C4-2B (cell line): Measurements from ENCODE around the gene CPLX3.
A peak's percentile ranks its signal among the peaks of the same experiment; 100 is the strongest.

Experiments
- H3K27ac ChIP-seq: fragments of 450-650 bp; 2 replicates; pipeline ENCODE4 v1.5.1; 2017
- ZFX ChIP-seq: fragments of 450-650 bp; IDR thresholded peaks from 2 replicates; pipeline ENCODE4 v1.6.1; 2017
- TF ChIP-seq, protein P1 (sequence below): fragments of 450-650 bp; conservative IDR thresholded peaks from 2 replicates; pipeline ENCODE4 v1.5.1; 2017; ENCODE audit warnings: mild to moderate bottlenecking

Gene CPLX3

DNA sequence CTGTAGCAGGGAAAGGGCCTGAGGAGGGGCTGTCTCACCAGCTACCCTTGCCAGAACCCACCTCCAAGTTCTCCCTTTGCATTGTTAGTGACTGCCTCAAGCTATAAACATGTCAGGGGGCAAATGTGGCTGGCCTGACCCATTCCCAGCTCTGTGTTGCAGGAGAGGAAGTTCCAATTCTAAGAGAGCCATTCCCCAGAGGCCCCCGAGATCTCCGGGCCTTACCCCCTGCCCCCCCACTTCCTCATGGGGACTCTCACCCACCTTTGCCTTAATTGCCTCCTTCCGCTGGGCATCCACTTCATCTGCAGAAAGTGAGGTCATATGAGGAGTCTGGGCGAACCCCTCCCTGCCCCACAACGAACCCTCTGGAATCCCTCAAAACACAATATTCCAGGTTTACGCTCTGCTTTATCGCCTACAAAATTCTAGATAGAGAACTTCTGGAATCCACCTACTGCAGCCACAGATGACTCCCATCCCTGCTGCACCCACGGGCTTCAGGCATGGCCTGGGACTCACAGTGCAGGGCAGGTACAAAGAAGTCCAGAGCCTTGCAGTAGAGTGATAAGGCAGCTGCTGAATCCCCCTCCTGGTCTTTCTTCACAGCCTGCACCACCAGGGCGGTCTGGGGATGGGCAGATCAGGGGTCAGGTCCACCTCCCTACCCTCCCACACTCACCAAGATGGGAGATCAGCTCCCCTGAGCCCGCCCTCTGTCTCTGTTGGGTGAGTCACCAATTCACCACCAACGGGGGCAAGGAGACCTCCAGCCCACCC lies 12.5 kb downstream of the CPLX3 start:
- H3K27ac ChIP-seq, result no peak overlapping the region
- no peak for TF ChIP-seq ZFX
- TF ChIP-seq, protein P1, sequence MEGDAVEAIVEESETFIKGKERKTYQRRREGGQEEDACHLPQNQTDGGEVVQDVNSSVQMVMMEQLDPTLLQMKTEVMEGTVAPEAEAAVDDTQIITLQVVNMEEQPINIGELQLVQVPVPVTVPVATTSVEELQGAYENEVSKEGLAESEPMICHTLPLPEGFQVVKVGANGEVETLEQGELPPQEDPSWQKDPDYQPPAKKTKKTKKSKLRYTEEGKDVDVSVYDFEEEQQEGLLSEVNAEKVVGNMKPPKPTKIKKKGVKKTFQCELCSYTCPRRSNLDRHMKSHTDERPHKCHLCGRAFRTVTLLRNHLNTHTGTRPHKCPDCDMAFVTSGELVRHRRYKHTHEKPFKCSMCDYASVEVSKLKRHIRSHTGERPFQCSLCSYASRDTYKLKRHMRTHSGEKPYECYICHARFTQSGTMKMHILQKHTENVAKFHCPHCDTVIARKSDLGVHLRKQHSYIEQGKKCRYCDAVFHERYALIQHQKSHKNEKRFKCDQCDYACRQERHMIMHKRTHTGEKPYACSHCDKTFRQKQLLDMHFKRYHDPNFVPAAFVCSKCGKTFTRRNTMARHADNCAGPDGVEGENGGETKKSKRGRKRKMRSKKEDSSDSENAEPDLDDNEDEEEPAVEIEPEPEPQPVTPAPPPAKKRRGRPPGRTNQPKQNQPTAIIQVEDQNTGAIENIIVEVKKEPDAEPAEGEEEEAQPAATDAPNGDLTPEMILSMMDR, result no peak

DNA sequence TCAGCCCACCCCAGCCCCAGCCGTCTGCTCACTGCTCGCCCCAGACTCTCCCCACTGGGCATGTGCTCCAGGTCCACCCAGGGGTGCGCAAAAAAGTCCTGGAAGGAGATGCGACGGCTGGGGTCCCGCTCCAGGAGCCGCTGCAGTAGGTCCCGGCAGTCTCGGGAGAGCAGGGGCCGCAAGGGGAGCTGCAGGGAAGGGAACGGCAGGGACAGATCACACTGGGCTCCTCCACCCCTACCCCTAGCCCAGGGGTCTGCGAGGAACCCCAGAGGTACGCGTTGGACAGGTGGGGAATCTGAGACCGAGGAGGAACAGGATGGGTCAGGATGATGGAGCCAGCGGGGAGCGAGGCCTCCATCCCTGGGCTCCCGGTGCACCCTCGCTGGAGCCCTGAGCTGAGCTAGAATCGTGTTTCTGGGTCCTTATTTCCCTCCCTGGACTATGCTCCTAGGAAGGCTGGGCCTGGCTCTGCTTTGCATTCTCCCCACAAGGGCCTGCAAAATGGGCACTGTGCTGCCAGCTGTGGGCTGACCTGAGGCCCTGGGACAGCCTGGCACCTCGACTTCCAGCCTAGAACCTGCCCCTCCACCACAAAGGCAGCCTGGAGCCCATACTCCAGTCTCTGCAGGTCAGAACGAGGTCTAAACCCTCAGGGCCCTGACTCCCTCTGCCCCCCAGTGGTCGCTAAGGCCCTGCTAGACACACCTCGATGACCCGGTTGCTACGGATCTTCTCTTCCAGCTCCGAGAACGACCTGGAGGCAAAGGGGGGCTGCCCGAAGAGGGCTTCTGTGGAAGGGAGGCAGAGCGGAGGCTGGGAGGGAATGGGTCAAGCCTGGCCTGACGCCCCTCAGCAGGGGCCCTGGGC lies 13.3 kb downstream of the CPLX3 start:
- TF ChIP-seq ZFX, result no peak
- TF ChIP-seq, protein P1, result 0 out of 2 replicates have a peak, but pooled peaks have one; percentile 7
- no peak overlapping the region for H3K27ac ChIP-seq

DNA sequence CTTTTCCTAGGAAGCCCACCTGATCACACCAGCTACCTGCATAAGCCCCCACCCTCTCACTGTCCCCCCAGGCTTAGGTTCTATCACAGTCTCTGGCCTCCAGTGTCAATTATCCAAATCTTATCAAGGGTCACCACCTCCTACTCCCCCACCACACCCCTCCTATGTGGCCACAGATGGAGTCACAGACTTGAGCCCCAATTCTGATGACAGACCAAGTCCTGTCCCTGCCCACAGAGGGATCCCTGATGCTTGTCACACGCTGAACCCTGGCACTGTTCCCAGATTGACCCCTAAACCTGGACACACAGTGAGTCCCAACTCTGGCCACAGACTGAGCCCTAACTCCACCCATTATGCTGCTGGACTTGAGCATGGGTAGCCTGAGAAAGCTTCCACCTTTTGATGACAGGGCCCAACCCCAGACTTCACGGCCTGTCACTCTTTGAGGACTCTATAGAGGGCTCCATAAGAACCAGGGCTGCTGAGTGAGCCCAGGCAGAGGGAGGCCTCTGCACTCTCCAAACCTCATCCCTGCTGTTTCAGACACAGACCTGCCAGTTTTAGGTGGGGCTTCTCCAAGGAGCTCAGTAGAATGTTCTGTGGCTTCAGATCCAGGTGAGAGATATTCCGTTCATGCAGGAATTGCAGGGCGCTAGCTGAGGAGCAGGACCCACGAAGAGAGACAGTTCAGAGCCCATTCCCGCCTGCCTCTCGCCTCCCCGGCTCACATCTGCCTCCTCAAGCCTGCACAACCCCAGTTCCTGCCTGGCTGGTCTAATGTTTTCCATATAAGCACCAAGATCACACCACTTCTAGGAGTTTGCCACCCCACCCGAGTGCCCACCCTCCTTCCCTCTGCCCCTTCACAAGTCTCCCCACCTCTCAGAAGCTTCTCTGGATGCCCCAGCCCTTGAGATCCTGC lies 14.7 kb downstream of the CPLX3 start:
- TF ChIP-seq ZFX, result no peak
- TF ChIP-seq, protein P1, result no peak
- peak overlapping the region; percentile 97 for H3K27ac ChIP-seq

DNA sequence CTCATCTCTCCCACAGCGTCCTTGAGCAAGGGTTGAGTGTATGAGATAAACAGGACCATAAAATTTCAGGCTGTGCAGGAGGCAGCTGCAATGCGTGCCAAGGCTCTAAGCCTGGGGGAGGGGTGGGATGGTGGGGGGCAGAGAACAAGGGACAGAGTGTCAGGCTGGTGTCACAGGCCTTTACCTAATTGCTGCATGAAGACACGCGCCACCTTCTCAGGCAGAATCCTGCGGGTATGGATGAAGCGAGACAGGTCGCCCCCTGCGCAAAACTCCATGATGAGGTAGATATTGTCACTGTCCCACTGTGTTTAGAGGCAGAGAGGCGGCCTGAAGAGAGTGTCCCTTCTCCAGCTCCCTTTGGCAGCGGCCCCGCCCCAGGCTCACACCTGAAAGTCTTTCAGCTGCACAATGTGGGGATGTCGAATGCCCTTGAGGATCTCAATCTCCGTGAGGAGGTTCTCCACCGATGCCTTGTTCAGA lies 15.5 kb downstream of the CPLX3 start:
- TF ChIP-seq, protein P1, result no peak
- no peak for TF ChIP-seq ZFX
- peak overlapping the region; percentile 97 for H3K27ac ChIP-seq

DNA sequence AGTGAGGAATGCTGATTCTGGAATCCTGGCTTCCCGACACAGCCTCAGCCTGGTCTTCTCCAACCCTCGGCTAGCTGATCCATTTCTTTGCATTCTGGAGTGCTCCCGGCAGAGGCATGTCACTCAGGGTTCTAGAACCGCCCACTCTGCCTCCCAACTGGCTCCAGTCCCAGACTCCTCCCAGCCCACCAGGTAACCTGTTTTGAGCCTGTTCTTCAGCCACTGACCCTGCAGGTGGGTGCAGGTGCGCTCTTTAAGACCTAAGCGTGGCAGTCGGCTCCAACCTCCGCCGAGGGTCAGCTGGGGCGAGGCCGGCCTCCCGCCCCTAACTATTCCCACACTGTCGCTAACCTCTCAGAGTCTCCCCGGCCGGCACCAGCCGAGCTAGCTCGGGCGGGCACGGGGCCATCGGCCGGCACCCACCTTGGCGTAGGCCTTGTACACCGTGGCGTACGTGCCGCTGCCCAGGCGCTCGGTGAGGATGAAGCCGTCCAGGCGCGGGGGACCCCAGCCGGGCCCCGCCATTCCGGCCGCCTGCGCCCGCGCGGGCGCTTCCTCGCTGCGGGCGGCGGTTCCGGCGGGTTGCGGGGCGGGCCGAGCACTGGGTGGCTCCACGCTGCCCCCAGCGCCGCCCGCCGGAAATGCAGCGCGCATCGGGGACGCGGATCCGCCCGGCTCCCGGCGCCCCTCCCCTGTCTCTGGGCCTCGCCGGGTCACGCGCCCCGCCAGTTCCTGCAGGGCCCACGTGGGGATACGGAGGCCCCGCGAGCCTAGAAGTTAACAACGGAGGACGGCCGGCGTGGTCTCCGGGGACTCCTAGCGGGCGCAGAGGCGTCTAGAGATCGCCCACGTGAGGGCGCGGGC lies 16.4 kb downstream of the CPLX3 start, which contains the start of gene ULK3:
TSS of gene ULK3 (minus strand) at position 576 of the 864 bp plus-strand sequence. CDS start at position 525, 51 bp downstream.
- TF ChIP-seq, protein P1, result peak; percentile 96
- TF ChIP-seq ZFX, result peak; percentile 75; the same call in 1 of the 2 replicates
- peak within 1 kb of the TSS; percentile 97 for H3K27ac ChIP-seq

DNA sequence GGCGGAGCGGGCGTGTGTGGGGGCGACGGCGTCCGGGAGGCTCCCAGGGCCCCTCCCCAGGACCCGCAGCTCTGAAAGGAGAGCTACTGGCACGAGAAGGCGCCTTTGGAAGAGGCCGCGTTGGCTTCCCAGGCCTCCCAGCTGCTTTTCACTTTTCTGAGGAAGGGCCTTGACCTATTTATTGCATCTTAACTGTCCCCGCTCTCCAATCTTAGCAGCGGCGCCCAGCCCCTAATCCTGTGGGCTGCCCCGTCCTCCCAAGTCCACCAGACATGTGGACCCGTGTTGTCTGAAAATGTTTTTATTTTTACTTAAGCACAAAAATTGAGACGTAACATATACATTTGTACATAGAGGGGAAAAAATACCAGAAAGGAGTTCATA lies 17.0 kb downstream of the CPLX3 start:
- TF ChIP-seq, protein P1, result no peak
- TF ChIP-seq ZFX, result no peak
- H3K27ac ChIP-seq, result peak overlapping the region; percentile 97
